Measurements from ENCODE around the gene SPON2.

GRCh38 chr4:1187182-1187581, 14.8 kb upstream of the SPON2 start:
- no peak for TF ChIP-seq POLR2AphosphoS5 (IDR thresholded peaks at IDR 0.05)
- no peak for TF ChIP-seq CTCF (IDR thresholded peaks at IDR 0.05 in 8 of 11, conservative IDR thresholded peaks at IDR 0.05 in 3 of 11)
- no peak for TF ChIP-seq POLR2A (IDR thresholded peaks at IDR 0.05)

Data from spleen (tissue), 7 donors.